Measurements from ENCODE around the gene MPC1.

DNA sequence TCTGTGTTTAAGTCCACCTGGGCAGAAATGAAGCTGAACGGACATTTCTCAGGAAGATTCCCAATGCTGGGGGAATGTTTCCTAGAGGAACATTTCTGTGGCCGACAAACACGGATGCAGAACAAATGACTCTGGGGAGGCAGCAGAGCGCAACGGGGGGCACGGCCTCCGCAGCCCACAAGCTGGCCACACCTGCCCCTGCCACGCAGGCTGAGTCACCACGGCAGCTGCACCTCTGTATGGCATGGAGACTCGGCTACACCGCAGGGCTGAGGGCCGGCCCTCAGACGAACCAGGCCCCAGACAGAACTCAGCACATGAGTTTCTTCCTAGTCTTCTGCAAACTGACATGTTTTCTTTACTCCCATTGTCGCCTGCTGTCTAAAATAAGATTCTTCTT, 64.5 kb downstream of the MPC1 start:
- TF ChIP-seq EZH2 (IDR thresholded peaks at IDR 0.05; ENCODE audit: borderline replicate concordance, low read depth, low read length, severe bottlenecking): no peak
- TF ChIP-seq, protein P1, sequence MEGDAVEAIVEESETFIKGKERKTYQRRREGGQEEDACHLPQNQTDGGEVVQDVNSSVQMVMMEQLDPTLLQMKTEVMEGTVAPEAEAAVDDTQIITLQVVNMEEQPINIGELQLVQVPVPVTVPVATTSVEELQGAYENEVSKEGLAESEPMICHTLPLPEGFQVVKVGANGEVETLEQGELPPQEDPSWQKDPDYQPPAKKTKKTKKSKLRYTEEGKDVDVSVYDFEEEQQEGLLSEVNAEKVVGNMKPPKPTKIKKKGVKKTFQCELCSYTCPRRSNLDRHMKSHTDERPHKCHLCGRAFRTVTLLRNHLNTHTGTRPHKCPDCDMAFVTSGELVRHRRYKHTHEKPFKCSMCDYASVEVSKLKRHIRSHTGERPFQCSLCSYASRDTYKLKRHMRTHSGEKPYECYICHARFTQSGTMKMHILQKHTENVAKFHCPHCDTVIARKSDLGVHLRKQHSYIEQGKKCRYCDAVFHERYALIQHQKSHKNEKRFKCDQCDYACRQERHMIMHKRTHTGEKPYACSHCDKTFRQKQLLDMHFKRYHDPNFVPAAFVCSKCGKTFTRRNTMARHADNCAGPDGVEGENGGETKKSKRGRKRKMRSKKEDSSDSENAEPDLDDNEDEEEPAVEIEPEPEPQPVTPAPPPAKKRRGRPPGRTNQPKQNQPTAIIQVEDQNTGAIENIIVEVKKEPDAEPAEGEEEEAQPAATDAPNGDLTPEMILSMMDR (IDR thresholded peaks at IDR 0.05; ENCODE audit: extremely low read depth in 1 of 2, insufficient read depth in 1 of 2, low read depth in 1 of 2, low read length in 2 of 2): no peak
